GM21619 (cell line): Measurements from ENCODE around the gene HLA-DMA.

ENCODE experiments used
- ATAC-seq: cut with Tn5 transposase; IDR thresholded peaks from one replicate; pipeline ENCODE4 v1.9.1; 2021; ENCODE audit not compliant: unreplicated experiment

HLA-DMA gene

DNA sequence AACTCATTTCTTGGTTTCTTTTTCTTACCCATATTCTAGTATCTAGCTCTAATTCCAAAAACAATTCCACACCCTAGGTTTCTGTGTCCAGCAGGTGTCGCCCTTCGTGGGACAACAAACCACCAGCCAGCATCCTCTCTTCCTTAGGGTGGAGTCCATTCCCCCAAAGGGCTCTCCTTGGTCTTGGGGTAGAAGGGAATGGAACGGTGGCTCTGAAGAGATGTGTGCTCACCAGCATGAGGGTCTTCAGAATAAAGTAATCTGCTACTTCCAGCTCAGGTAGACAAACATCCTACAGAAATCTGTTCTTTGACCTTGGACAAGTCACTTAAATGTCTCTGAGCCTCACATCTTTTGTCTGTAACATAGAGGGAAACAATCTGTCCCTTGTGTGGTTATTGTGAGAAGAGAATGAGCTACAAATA is 19.2 kb downstream of the HLA-DMA start:
- ATAC-seq: no peak

DNA sequence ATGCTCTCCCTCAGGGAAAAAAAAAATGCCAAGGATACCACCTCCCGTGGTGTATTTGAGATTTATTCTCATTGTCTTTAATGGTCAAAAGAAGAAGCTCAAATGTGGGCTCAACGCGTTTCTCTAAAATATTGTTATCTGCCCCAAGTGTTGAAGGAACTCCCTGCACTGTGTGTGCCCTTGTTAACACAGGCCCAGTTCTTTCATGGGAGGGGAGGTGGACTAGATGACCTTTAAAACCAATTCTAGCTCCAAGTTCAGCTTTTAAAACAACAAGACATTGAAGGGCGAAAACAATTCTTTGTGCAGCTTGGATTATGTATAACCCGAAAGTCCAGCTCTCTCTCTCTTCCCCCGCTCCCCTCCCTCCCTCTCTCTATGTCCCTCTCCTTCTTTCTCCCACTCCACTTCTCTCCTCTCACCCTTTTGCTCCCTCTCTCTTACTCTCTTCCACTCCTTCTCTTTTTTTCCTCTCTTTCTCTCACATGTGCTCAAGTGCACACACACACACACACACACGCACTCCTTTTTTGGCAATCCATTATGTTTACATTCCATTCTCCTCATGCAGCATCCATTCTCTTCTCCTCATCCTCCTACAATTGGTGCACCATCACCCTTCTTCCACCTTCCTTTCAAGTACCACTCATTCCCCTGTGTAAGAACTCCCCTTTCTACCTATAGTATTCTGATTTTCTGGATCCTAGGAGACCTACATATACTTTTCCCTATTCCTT is 20.6 kb downstream of the HLA-DMA start:
- no peak for ATAC-seq

DNA sequence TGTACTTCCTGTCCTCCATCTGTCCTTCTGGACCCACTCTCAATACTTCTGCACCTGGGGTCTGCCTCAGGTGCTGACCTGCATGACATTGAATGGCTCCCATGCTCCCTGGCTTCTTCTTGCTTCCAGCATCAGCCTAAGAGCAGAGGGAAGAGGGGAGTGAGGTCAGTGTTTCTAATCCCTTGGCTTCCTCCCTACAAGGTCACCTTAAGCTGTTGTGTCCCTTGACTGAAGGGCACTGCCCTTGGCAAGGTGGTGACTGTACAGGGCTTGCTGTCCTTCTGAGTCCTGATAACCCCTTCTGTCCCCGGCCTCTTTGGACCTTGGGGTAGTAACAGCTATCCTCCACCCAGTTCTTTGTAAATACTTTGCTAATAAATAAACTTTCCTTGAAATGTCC is 21.7 kb downstream of the HLA-DMA start:
- ATAC-seq: no peak

DNA sequence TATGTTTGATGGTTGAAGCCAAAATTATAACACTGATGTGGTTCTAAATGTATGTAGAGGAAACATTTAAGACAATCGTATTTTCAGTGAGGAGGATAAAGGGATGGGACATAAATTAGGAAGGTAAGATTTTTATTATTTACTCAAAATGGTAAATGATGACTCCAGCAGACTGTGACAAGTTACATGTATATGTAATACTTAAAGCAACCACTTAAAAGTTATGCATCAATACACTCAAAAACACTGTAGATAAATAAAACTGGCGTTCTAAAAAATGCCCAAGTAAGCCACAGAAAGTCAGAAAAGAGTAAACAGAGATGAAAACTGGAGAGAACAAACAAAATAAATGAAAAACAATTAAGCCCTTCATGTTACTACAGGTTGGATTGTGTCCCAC is 30.8 kb downstream of the HLA-DMA start:
- no peak for ATAC-seq

DNA sequence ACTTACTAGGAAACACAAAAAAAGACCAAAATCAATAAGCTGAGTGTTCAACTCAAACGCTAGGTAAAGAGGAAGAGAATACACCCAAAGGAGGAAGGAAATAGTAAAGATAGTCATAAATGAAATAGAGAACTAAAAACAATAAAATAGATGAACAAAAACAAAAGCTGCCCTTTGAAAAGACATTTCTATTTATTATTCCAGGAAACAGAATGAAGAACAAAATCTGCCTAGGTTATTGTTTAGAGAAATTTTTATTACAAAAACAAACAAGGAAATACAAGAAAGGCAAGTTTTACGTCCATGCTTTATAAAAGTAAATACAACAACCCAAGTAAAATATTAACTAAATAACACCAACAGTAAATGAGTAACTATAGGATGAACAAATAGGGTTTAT is 32.2 kb downstream of the HLA-DMA start:
- ATAC-seq: no peak

DNA sequence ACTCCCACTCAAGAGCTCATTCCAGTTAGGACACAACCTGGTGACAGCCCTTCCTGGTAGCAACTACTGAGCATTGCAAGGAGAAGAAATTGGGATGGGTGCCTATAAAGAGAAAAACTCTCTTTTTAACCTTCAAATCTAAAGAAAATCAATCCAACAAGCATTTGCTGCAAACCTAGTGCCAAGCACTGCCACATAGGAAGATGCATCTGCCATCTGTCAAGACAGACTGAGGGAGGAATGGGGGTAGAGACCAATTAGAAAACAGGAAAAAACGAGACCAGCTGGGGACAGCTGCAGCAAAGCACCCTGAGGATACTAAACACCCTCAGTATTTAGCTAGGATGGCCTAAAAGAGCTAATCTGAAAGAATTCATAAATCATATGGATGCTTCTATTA is 39.9 kb downstream of the HLA-DMA start:
- ATAC-seq: no peak

DNA sequence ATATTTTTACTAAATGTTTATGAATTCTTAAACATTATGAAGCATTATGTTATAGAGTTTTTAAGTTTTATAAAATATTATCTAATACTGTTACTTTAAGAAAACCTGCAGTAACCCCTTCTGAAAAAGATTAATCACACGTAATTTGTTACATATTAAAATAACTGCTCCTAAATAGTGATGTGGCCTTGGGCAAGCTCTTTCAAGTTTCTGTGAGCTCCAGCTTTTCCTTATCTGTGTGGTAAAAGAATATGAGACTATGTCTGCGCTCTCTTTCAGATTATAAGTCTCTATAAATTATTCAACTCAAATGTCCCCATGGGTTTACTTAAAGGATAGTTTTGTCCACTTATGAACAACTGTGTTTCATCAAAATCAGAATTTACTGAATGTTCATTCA is 44.0 kb downstream of the HLA-DMA start:
- ATAC-seq: no peak

DNA sequence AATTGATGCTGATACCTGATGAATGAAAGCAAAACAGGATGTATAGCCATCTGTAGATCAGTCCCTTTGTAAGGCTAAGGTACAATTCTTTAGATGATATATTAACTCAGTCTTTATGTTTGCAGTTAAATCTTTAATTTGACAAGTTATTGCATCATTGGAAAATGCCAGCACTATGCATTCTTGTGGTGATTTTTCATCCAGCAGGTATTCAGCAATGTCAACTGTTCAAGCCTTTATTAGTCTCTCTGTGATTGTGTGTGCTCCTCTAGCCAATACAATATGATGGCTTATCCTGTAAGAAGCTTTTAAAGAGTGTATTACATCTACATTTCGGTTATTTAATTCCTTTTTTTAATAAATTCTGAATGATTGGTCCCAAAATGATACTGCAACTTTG is 46.4 kb downstream of the HLA-DMA start:
- ATAC-seq: no peak

DNA sequence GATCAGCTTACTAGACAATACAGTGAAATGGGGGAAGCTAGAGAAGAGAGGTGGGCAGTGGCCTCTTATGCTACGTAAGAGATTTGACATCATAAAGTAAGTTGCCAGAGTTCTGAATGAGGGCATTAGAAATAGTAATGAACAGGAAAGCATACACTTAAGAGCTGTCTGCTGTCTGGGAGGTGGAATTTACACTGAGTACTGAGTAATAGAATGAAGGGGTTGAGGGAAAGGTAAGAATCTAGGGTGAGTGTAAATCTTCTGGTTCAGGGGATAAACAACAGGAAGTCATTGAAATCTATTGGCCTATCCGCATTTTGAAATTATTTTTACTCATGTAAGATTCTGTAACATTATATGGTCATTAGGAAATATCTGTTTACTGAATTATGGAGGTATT is 47.8 kb downstream of the HLA-DMA start:
- no peak for ATAC-seq

DNA sequence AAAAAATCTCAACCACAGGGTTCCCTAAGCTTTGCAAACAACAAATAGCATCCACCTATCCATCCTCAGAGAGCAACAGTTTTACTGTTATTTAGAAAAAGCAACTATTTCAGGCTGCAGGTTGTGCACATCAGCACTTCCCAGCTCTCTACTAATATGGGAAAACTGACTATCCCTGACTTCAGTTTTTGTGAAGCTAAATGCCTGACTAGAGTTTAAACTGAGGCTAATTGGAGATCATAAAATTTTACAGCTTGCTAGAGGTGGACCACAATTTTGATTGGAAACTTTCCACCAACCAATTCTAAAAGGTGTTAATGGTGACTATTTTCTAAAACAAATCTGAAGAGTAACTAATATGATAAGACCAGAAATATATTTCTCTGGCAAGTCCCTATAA is 48.9 kb downstream of the HLA-DMA start:
- no peak for ATAC-seq
